ENCODE data around the gene ATP5PD.

DNA sequence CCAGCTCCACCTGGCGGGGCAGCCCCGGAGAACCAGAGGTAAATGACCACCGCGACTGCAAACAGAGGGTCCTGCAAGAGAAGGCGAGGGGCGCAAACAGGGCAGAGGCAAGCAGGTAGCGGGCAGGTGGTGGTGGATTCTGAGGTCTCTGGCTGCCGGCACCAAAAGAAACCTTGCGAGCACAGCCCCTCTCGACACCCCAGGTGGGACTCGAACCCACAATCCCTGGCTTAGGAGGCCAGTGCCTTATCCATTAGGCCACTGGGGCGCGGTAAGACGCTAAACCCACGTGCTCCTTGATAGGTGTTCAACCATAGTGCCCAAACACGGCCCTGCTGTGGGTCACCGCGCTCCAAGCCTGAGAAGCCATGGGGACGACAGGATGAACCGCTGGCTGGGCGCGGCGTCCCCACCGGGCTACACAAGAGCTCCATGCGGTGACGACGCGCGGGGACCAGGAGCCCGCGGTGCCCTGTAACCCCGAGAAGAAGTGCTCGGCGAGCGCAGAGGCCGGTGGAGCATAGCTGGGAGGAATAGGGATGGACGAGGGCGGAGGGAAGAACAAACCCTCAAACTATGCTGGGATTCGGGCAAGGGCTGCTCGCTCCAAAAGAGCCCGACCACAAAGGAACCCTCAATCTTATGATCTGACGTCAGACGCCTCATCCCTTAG is 12.4 kb downstream of the ATP5PD start:
- TF ChIP-seq CTCF (IDR thresholded peaks at IDR 0.05), result no peak
- TF ChIP-seq EZH2 (IDR thresholded peaks at IDR 0.05; ENCODE audit: borderline replicate concordance, insufficient read depth, low read depth, low read length, poor library complexity, severe bottlenecking), result no peak

Measured in B cell (primary cell).